HG03060 (cell line): ENCODE measurements around the gene SNX5.
A peak's percentile ranks its signal among the peaks of the same experiment; 100 is the strongest.

ENCODE experiments used
- ATAC-seq: cut with Tn5 transposase; IDR thresholded peaks from one replicate; pipeline ENCODE4 v1.9.1; 2021; ENCODE audit warnings: low read depth, moderate number of reproducible peaks; ENCODE audit not compliant: unreplicated experiment

SNX5 gene

GRCh38 chr20:17968366-17969277 is at the start of gene SNX5, which contains the start of gene MGME1:
SNX5 (minus strand) TSS chr20:17968794; CDS start chr20:17968425, 369 bp downstream.
MGME1 (plus strand) TSS chr20:17969018; CDS start chr20:17969860, 842 bp downstream.
- peak; percentile 74 for ATAC-seq

- no peak for ATAC-seq
These were observed 49.5 kb upstream of the SNX5 start for GRCh38 chr20:18018100-18018499.

GRCh38 chr20:18016772-18017171 is 48.2 kb upstream of the SNX5 start:
- no peak for ATAC-seq

GRCh38 chr20:18014411-18014810 is 45.8 kb upstream of the SNX5 start:
- no peak for ATAC-seq

- ATAC-seq, result no peak
These were observed 44.3 kb upstream of the SNX5 start for GRCh38 chr20:18012901-18013300.

GRCh38 chr20:18011951-18012645 is 43.5 kb upstream of the SNX5 start:
- ATAC-seq, result no peak

- ATAC-seq, result no peak
These were observed 42.9 kb upstream of the SNX5 start for GRCh38 chr20:18011482-18011881.

- no peak for ATAC-seq
These were observed 40.5 kb upstream of the SNX5 start for GRCh38 chr20:18009116-18009515.

GRCh38 chr20:18007534-18008292 is 39.1 kb upstream of the SNX5 start:
- ATAC-seq, result no peak

- ATAC-seq, result no peak
These were observed 38.1 kb upstream of the SNX5 start for GRCh38 chr20:18006684-18007083.

- ATAC-seq, result no peak
These were observed 37.4 kb upstream of the SNX5 start for GRCh38 chr20:18005990-18006364.

GRCh38 chr20:18005170-18005989 is 36.8 kb upstream of the SNX5 start:
- ATAC-seq, result peak; percentile 78

- ATAC-seq, result no peak
These were observed 35.9 kb upstream of the SNX5 start for GRCh38 chr20:18004384-18005031.

- peak; percentile 25 for ATAC-seq
These were observed 35.3 kb upstream of the SNX5 start for GRCh38 chr20:18003897-18004296.

GRCh38 chr20:18001131-18001921 is 32.7 kb upstream of the SNX5 start:
- no peak for ATAC-seq

GRCh38 chr20:17999566-17999965 is 31.0 kb upstream of the SNX5 start:
- ATAC-seq, result no peak

- ATAC-seq, result no peak
These were observed 29.9 kb upstream of the SNX5 start for GRCh38 chr20:17998446-17998845.

GRCh38 chr20:17995967-17996819 is 27.6 kb upstream of the SNX5 start:
- ATAC-seq, result no peak
